Liver (tissue), 3 donors: ENCODE data around the gene SAMD9.

Experiments
- ATF3 ChIP-seq: IDR thresholded peaks from 2 replicates; pipeline ENCODE4 v1.6.1; 2016; ENCODE audit warnings: antibody characterized with exemption
- CTCF ChIP-seq: fragments of 150-350 bp; IDR thresholded peaks from 2 replicates; pipeline ENCODE4 v1.5.1; 2017; ENCODE audit warnings: improper control_type of control experiment, low read depth, low read length; ENCODE audit not compliant: missing input control
- JUND ChIP-seq, 2 donors: IDR thresholded peaks; 2 replicates each; pipeline ENCODE4 v1.6.1; 2016; ENCODE audit warnings: antibody characterized with exemption in 2 of 2
- RAD21 ChIP-seq, 2 donors: IDR thresholded peaks; 2 replicates each; pipeline ENCODE4 v1.6.1; 2016; ENCODE audit warnings: antibody characterized with exemption in 2 of 2, mild to moderate bottlenecking in 2 of 2
- YY1 ChIP-seq: IDR thresholded peaks from 2 replicates; pipeline ENCODE4 v1.6.1; 2016; ENCODE audit warnings: antibody characterized with exemption, mild to moderate bottlenecking
- donor health status: healthy.
- donor health status: healthy.

GRCh38 chr7:93140582-93141191 is 22.9 kb upstream of the SAMD9 start:
- no peak for TF ChIP-seq CTCF
- TF ChIP-seq YY1, result no peak
- no peak for TF ChIP-seq JUND (IDR thresholded peaks at IDR 0.05)
- TF ChIP-seq RAD21 (IDR thresholded peaks at IDR 0.05), result no peak
- no peak for TF ChIP-seq ATF3
